K562 (cell line): ENCODE results near the gene SEMA3A. TPM values are rescaled to one million over a fixed set of nuclear protein-coding genes. Genes with fewer than 3 reads are reported as not detected.

ENCODE experiments used
- ATAC-seq: fragments of 200-7000 bp; cut with Tn5 transposase; 3 replicates; pipeline ENCODE4 v1.9.1; 2020; ENCODE audit warnings: moderate library complexity
- BruUV-seq: library from RNA; stranded (reverse); fragments of 400-500 nt; replicated peaks from 2 replicates; lab custom pipeline; 2021; lab: Mats Ljungman, UMichigan
- CTCF ChIA-PET: fragments of 300-600 bp; formaldehyde crosslinking; extraction: SDS; loops from one replicate; lab custom pipeline; 2021; ENCODE audit warnings: low intra/inter-chr PET ratio; lab: Yijun Ruan, JAX
- POLR2A ChIA-PET: fragments of 300-600, 350-650 bp; sonication (Branson Sonifier 250); formaldehyde crosslinking; extraction: SDS; loops from one replicate; lab custom pipeline; 2021; ENCODE audit warnings: antibody characterized with exemption, inconsistent platforms; lab: Yijun Ruan, JAX
- DNase-seq, 4 experiments: peaks; one replicate each; pipeline versions ENCODE4 v3.0.0 to v3.0.0-alpha.2; 2011 to 2018; ENCODE audit warnings: low spot score in 3 of 4, mixed read lengths in 3 of 4; ENCODE audit errors: extremely low read depth in 1 of 4
- FAIRE-seq: peaks from 2 replicates; lab custom pipeline; 2011; peaks lifted over from hg19 to GRCh38; lab: Jason Lieb, UNC
- H2AFZ ChIP-seq: 2 replicates; pipeline ENCODE4 v1.6.0; 2011; ENCODE audit warnings: low read depth, low read length, control low read depth, inconsistent platforms
- H3K27ac ChIP-seq: fragments of 200-600 bp; 3 replicates; pipeline ENCODE4 v1.8.0; 2011; ENCODE audit warnings: low read depth, mild to moderate bottlenecking, control low read depth, inconsistent platforms, low read length, moderate library complexity, mixed read lengths; ENCODE audit errors: extremely low read depth
- H3K27me3 ChIP-seq, 2 experiments: fragments of 300-600 bp in 1 of 2; 2 replicates in 1 of 2; 3 replicates in 1 of 2; pipeline versions ENCODE4 v1.6.0 to v1.8.0; 2011; ENCODE audit warnings: inconsistent platforms in 2 of 2, low read length in 2 of 2, mild to moderate bottlenecking in 1 of 2, mixed read lengths in 1 of 2, moderate library complexity in 1 of 2; ENCODE audit not compliant: control insufficient read depth in 2 of 2, insufficient read depth in 2 of 2
- H3K36me3 ChIP-seq: fragments of 300-600 bp; 3 replicates; pipeline ENCODE4 v1.8.0; 2011; ENCODE audit warnings: mild to moderate bottlenecking, low read length, inconsistent platforms; ENCODE audit not compliant: control insufficient read depth, insufficient read depth
- H3K4me1 ChIP-seq, 2 experiments: fragments of 200-600 bp in 1 of 2; replicated peaks in 1 of 2; 2 replicates in 1 of 2; 3 replicates in 1 of 2; pipeline versions ENCODE4 v1.5.1 to v1.8.0; 2011; ENCODE audit warnings: inconsistent platforms in 2 of 2, low read length in 2 of 2, mild to moderate bottlenecking in 1 of 2, mixed read lengths in 1 of 2, moderate library complexity in 1 of 2; ENCODE audit not compliant: control insufficient read depth in 2 of 2, insufficient read depth in 2 of 2
- H3K4me2 ChIP-seq: 2 replicates; pipeline ENCODE4 v1.6.1; 2011; ENCODE audit warnings: low read length, control low read depth, inconsistent platforms, mixed read lengths; ENCODE audit not compliant: insufficient read depth
- H3K4me3 ChIP-seq: fragments of 200-600 bp; sonication (generic), shearing (Covaris generic); 2 replicates; pipeline ENCODE4 v1.5.1; 2016; ENCODE audit warnings: control low read depth, inconsistent platforms
- H3K79me2 ChIP-seq: fragments of 200-600 bp; 3 replicates; pipeline ENCODE4 v1.8.0; 2011; ENCODE audit warnings: low read length, inconsistent platforms; ENCODE audit not compliant: control insufficient read depth, insufficient read depth
- H3K9ac ChIP-seq, 2 experiments: 2 replicates each; pipeline versions ENCODE4 v1.6.0 to v1.6.1; 2011; ENCODE audit warnings: low read depth in 2 of 2, low read length in 2 of 2, control low read depth in 1 of 2, inconsistent platforms in 1 of 2, mild to moderate bottlenecking in 1 of 2, mixed read lengths in 1 of 2; ENCODE audit not compliant: insufficient read depth in 1 of 2
- H3K9me1 ChIP-seq: one replicate; pipeline ENCODE4 v1.6.0; 2011; ENCODE audit warnings: inconsistent platforms, mild to moderate bottlenecking, low read length, moderate library complexity; ENCODE audit not compliant: control insufficient read depth, insufficient read depth
- H3K9me3 ChIP-seq: replicated peaks from 2 replicates; pipeline ENCODE4 v1.5.1; 2011; ENCODE audit warnings: low read depth, low read length, inconsistent platforms; ENCODE audit not compliant: control insufficient read depth, insufficient read depth
- H4K20me1 ChIP-seq: replicated peaks from 2 replicates; pipeline ENCODE4 v1.6.1; 2011; ENCODE audit warnings: low read length, inconsistent platforms, mixed read lengths; ENCODE audit not compliant: control insufficient read depth, insufficient read depth
- AFF4 ChIP-seq: sonication (generic); formaldehyde crosslinking; IDR thresholded peaks from 2 replicates; pipeline ENCODE4 v1.8.0; 2023; ENCODE audit warnings: mild to moderate bottlenecking, missing genetic modification reagents
- CBX2 ChIP-seq: fragments of 200-600 bp; sonication (generic); IDR thresholded peaks from one replicate; pipeline ENCODE4 v1.6.1; 2012; ENCODE audit warnings: mild to moderate bottlenecking, low read length, inconsistent platforms; ENCODE audit not compliant: insufficient read depth, poor library complexity, severe bottlenecking
- CHD4 ChIP-seq: fragments of 200-600 bp; sonication (generic); IDR thresholded peaks from 3 replicates; pipeline ENCODE4 v1.6.1; 2012; ENCODE audit warnings: low read depth, mild to moderate bottlenecking, mixed read lengths, low read length, inconsistent platforms; ENCODE audit not compliant: insufficient read depth, insufficient replicate concordance, poor library complexity, severe bottlenecking
- GABPB1 ChIP-seq: sonication (generic); formaldehyde crosslinking; IDR thresholded peaks from 2 replicates; pipeline ENCODE4 v1.8.0; 2022; ENCODE audit warnings: mild to moderate bottlenecking, missing genetic modification reagents
- GTF2B ChIP-seq: IDR thresholded peaks from 2 replicates; pipeline ENCODE4 v1.6.1; 2011; ENCODE audit not compliant: insufficient read length; ENCODE audit errors: extremely low read depth
- HDAC8 ChIP-seq: fragments of 450-650 bp; IDR thresholded peaks from 2 replicates; pipeline ENCODE4 v1.6.1; 2016; ENCODE audit warnings: mild to moderate bottlenecking, missing genetic modification characterization, moderate library complexity, missing compliant biosample characterization
- KDM4B ChIP-seq, 2 experiments: fragments of 450-650 bp in 1 of 2; sonication (generic) in 1 of 2; IDR thresholded peaks; 2 replicates each; pipeline ENCODE4 v1.6.1; 2016 to 2017; ENCODE audit warnings: borderline replicate concordance in 2 of 2, antibody characterized with exemption in 1 of 2, low read depth in 1 of 2, mild to moderate bottlenecking in 1 of 2
- KLF10 ChIP-seq: fragments of 250-450 bp; sonication (Bioruptor Pico); IDR thresholded peaks from 2 replicates; pipeline ENCODE4 v1.6.1; 2021; ENCODE audit warnings: matching md5 sums
- MNT ChIP-seq, 2 experiments: fragments of 450-650 bp; conservative IDR thresholded peaks; 2 replicates each; pipeline ENCODE4 v1.6.1; 2017; ENCODE audit warnings: mild to moderate bottlenecking in 2 of 2, moderate library complexity in 2 of 2
- TBP ChIP-seq: optimal IDR thresholded peaks from 2 replicates; pipeline ENCODE3; 2011; ENCODE audit warnings: low read depth, low read length, improper control_type of control experiment
- TCF7L2 ChIP-seq: fragments of 150-350 bp; IDR thresholded peaks from 2 replicates; pipeline ENCODE4 v1.6.1; 2016; ENCODE audit warnings: low read depth, mild to moderate bottlenecking, low read length, moderate library complexity
- ZBTB17 ChIP-seq: fragments of 450-650 bp; formaldehyde crosslinking; IDR thresholded peaks from 2 replicates; pipeline ENCODE4 v1.4.0; 2020; ENCODE audit warnings: mild to moderate bottlenecking
- ZNF175 ChIP-seq: fragments of 200-800 bp; sonication (Bioruptor generic); IDR thresholded peaks from 2 replicates; pipeline ENCODE4 v1.6.1; 2016; ENCODE audit warnings: low read depth, mild to moderate bottlenecking, missing genetic modification characterization, missing compliant biosample characterization
- ZNF740 ChIP-seq, 3 experiments: fragments of 200-800 bp in 1 of 3; sonication (Bioruptor generic) in 1 of 3; sonication (generic) in 1 of 3; formaldehyde crosslinking in 1 of 3; IDR thresholded peaks; 2 replicates each; pipeline versions ENCODE4 v1.6.1 to v1.8.0; 2016 to 2022; ENCODE audit warnings: mild to moderate bottlenecking in 2 of 3, missing compliant biosample characterization in 2 of 3, missing genetic modification characterization in 2 of 3, missing genetic modification reagents in 1 of 3
- WGBS: fragments of 100-300 bp; shearing (Covaris generic); methylation state at CpG from one replicate; pipeline ENCODE4 v1.1.6; 2016; ENCODE audit warnings: low coverage, mixed read lengths; ENCODE audit not compliant: insufficient coverage; ENCODE audit errors: missing lambda C conversion rate; 5-methylcytosine and 5-hydroxymethylcytosine counted together
- in situ Hi-C: fragments of 300-500 bp; cut with MboI; formaldehyde crosslinking; loops from 4 replicates; pipeline ENCODE4 v1.15.0; 2018; ENCODE audit warnings: inconsistent platforms, mixed read lengths
- intact Hi-C: fragments of 100-400 bp; cut with micrococcal nuclease; formaldehyde crosslinking; loops from 2 replicates; pipeline ENCODE4 v1.14.2; 2022
- polyA plus RNA-seq, 8 experiments: library from polyadenylated mRNA; depleted of rRNA in 4 of 8; stranded (reverse) in 5 of 8; unstranded in 3 of 8; fragments of >200 nt; fragmentation: Nextera tagmentation in 2 of 8; fragmentation: Illumina TruSeq in 1 of 8; extraction: Ambion mirVana in 2 of 8; extraction: Trizol in 1 of 8; gene quantifications; 2 replicates each; pipeline versions ENCODE4 v1.2.1 to v1.2.3, GENCODE V29; 2011 to 2014; ENCODE audit warnings: inconsistent platforms in 1 of 8, missing spikeins in 1 of 8
- total RNA-seq, 7 experiments: library from RNA; depleted of rRNA in 6 of 7; stranded (reverse); fragments of >200 nt in 6 of 7; fragmentation: Illumina TruSeq in 2 of 7; extraction: Trizol in 2 of 7; gene quantifications; 2 replicates each; pipeline versions ENCODE4 v1.2.1 to v1.2.3, GENCODE V29; 2011 to 2021; ENCODE audit warnings: low replicate concordance in 1 of 7

Gene SEMA3A
- total and polyA plus RNA-seq, 9 of the 15 experiments (the other 6 are each of a cell fraction or from before 2014, with no cell fraction given): 0.36 to 3.0 (median 1.1) TPM

- H4K20me1 ChIP-seq: no peaks in the 10 kb centered on the region
- H3K4me1 ChIP-seq: no peaks in the 10 kb centered on the region
- FAIRE-seq: no peak
- intact Hi-C loops: no loop called here
- BruUV-seq: no TSS peak
- H3K27me3 ChIP-seq: no peaks in the 10 kb centered on the region
- H3K36me3 ChIP-seq: no peaks in the 10 kb centered on the region
- no peak overlapping the region for H2AFZ ChIP-seq
- in situ Hi-C loops: loop anchor here (25.0 kb wide), 1 partner anchor 802 kb away; no protein-coding TSS in a partner anchor
- POLR2A ChIA-PET: no interaction called here
- H3K4me3 ChIP-seq: no peak overlapping the region
- DNase-seq: no peak
- CTCF ChIA-PET: no interaction called here
- ATAC-seq: no peak
- H3K9me3 ChIP-seq: no peaks in the 10 kb centered on the region
- no peak overlapping the region for H3K27ac ChIP-seq
- 1% methylated on average over 3 of the region's 3 CpGs for WGBS
- no peaks in the 10 kb centered on the region for H3K9me1 ChIP-seq
- H3K4me2 ChIP-seq: no peak overlapping the region
- H3K9ac ChIP-seq: no peak overlapping the region
- no peaks in the 10 kb centered on the region for H3K79me2 ChIP-seq
- no peak for TF ChIP-seq KLF10 (CRISPR knock-in tag)
- TF ChIP-seq CHD4: no peak
- TF ChIP-seq GABPB1 (CRISPR knock-in tag): no peak
- TF ChIP-seq TBP: no peak
- TF ChIP-seq ZNF175 (CRISPR knock-in tag): no peak
- TF ChIP-seq GTF2B: no peak
- no peak for TF ChIP-seq ZBTB17
- no peak for TF ChIP-seq TCF7L2
- TF ChIP-seq ZNF740 (CRISPR knock-in tag; IDR thresholded peaks at IDR 0.05): no peak
- no peak for TF ChIP-seq ZNF740 (tag; IDR thresholded peaks at IDR 0.05)
- no peak for TF ChIP-seq KDM4B (IDR thresholded peaks at IDR 0.05; ENCODE audit: borderline replicate concordance in 2 of 2, low read depth in 1 of 2)
- TF ChIP-seq AFF4 (CRISPR knock-in tag): no peak
- TF ChIP-seq MNT (conservative IDR thresholded peaks at IDR 0.05): no peak
- no peak for TF ChIP-seq HDAC8 (tag)
- no peak for TF ChIP-seq CBX2
Observed at GRCh38 chr7:84210301-84210700, 15.7 kb upstream of the SEMA3A start.
